ENCODE measurements around the gene CLUH.

CLUH gene

GRCh38 chr17:2719861-2720260 lies 8.3 kb upstream of the CLUH start:
- no peak for DNase-seq

- DNase-seq = no peak
These were observed 6.8 kb upstream of the CLUH start for GRCh38 chr17:2718150-2718938.

GRCh38 chr17:2716649-2717048 lies 5.1 kb upstream of the CLUH start:
- no peak for DNase-seq

GRCh38 chr17:2713881-2714280 lies 2.3 kb upstream of the CLUH start:
- DNase-seq = no peak

GRCh38 chr17:2712300-2713043 lies 908 bp upstream of the CLUH start:
- no peak for DNase-seq

- peak; percentile 34 for DNase-seq
These were observed 559 bp downstream of the CLUH start for GRCh38 chr17:2710803-2711607.

GRCh38 chr17:2710071-2710802 lies 1.3 kb downstream of the CLUH start:
- DNase-seq = no peak

- no peak for DNase-seq
These were observed 2.3 kb downstream of the CLUH start for GRCh38 chr17:2709183-2709661.

- no peak for DNase-seq
These were observed 2.9 kb downstream of the CLUH start for GRCh38 chr17:2708585-2709182.

GRCh38 chr17:2707721-2708584 lies 3.6 kb downstream of the CLUH start:
- no peak for DNase-seq

GRCh38 chr17:2706911-2707510 lies 4.6 kb downstream of the CLUH start:
- DNase-seq = no peak

GRCh38 chr17:2705888-2706795 lies 5.4 kb downstream of the CLUH start:
- no peak for DNase-seq

GRCh38 chr17:2705263-2705662 lies 6.3 kb downstream of the CLUH start:
- DNase-seq = no peak

GRCh38 chr17:2704890-2705248 lies 6.7 kb downstream of the CLUH start:
- DNase-seq = no peak

- no peak for DNase-seq
These were observed 7.3 kb downstream of the CLUH start for GRCh38 chr17:2704031-2704889.

- DNase-seq = no peak
These were observed 8.0 kb downstream of the CLUH start for GRCh38 chr17:2703606-2704005.

GRCh38 chr17:2703181-2703580 lies 8.4 kb downstream of the CLUH start:
- DNase-seq = no peak

- DNase-seq = no peak
These were observed 9.4 kb downstream of the CLUH start for GRCh38 chr17:2701996-2702741.
